Measurements from ENCODE around the gene RXFP3.

RXFP3 gene

DNA sequence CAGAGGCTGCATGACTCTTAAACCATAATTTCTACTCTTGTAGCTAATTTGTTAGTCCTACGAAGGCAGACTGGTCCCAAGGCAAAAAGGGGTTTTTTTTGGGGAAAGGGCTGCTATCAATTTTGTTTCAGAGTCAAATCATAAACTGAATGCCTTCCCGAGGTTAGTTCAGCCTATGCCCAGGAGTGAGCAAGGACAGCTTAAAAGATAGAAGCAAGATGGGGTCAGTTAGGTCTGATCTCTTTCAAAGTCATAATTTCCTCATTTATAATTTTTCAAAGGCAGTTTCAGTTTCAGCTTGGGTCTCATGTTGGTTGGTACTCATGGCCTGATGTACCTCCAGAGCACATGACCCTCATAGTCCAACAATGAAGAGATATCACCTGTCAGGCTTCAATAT, 7.9 kb upstream of the RXFP3 start:
- TF ChIP-seq GATA2 (IDR thresholded peaks at IDR 0.05; ENCODE audit: low read depth, low read length) (no peak), GATA3 (IDR thresholded peaks at IDR 0.05; ENCODE audit: low read depth, low read length) (no peak)

- TF ChIP-seq GATA2 (IDR thresholded peaks at IDR 0.05; ENCODE audit: low read depth, low read length), result no peak
- TF ChIP-seq GATA3 (IDR thresholded peaks at IDR 0.05; ENCODE audit: low read depth, low read length), result no peak
These were observed 6.1 kb upstream of the RXFP3 start for GRCh38 chr5:33929925-33930690.

DNA sequence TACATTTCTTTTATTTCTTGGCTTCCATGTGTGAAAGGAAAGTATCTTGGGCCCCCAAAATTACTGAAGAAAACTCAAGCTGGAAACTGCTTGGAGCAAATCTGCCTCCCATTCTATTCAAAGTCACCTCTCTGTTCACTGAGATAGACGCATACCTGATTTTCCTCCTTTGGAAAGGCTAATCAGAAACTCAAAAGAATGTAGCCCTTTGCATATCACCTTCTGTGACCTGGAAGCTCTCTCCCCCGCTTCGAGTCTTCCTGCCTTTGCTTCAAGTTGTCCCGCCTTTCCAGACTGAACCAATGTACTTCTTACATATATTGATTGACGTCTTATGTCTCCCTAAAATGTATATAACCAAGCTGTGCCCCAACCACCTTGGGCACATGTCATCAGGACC, 5.0 kb upstream of the RXFP3 start:
- TF ChIP-seq GATA2 (IDR thresholded peaks at IDR 0.05; ENCODE audit: low read depth, low read length), result no peak

DNA sequence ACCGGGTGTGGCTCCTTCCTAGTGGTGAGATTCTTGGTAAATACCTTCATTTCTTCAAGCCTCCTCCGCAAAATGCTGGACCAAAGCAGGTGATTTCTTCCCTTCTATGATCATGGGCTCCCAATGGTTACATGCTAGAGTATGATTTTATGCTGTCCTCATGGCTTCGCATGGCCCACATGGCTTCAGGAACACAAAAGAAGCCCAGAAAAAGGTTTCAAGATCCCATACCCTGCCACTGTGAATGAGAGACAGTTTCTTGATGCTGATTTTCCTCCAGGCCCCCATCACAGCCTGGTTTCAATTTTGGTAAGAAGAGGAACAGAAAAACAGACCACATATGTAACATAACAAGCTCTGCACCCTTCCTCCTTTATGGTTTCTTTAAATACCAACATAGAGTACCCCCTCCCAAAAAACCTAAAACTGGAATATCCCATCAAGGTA, 2.4 kb upstream of the RXFP3 start:
- TF ChIP-seq GATA3 (IDR thresholded peaks at IDR 0.05; ENCODE audit: low read depth, low read length) (no peak), GATA2 (IDR thresholded peaks at IDR 0.05; ENCODE audit: low read depth, low read length) (no peak)

- no peak for TF ChIP-seq GATA2 (IDR thresholded peaks at IDR 0.05; ENCODE audit: low read depth, low read length)
- TF ChIP-seq GATA3 (IDR thresholded peaks at IDR 0.05; ENCODE audit: low read depth, low read length), result no peak
These were observed 2.0 kb upstream of the RXFP3 start for GRCh38 chr5:33934176-33934575.

DNA sequence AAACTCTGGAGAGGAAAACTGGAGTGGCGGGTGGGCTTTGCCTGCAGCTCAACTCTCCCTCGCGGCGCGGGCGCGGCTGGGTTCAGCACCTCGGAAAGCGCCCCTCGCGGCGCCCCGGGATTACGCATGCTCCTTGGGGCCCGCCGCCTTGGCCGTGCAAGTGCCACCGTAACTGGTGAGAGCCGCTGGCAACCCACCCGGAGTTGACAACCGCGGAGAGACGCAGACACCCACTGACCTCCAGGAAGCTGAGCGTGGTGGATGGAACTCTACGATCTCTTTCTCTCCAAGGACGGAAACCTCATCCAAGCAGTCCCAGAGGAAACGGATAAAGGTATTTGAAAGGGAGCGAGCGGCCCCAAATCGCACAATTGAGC, 194 bp upstream of the RXFP3 start:
- TF ChIP-seq GATA2 (IDR thresholded peaks at IDR 0.05; ENCODE audit: low read depth, low read length) (no peak), GATA3 (IDR thresholded peaks at IDR 0.05; ENCODE audit: low read depth, low read length) (no peak)

DNA sequence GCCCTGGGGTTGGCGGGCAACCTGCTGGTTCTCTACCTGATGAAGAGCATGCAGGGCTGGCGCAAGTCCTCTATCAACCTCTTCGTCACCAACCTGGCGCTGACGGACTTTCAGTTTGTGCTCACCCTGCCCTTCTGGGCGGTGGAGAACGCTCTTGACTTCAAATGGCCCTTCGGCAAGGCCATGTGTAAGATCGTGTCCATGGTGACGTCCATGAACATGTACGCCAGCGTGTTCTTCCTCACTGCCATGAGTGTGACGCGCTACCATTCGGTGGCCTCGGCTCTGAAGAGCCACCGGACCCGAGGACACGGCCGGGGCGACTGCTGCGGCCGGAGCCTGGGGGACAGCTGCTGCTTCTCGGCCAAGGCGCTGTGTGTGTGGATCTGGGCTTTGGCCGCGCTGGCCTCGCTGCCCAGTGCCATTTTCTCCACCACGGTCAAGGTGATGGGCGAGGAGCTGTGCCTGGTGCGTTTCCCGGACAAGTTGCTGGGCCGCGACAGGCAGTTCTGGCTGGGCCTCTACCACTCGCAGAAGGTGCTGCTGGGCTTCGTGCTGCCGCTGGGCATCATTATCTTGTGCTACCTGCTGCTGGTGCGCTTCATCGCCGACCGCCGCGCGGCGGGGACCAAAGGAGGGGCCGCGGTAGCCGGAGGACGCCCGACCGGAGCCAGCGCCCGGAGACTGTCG, 976 bp downstream of the RXFP3 start:
- TF ChIP-seq GATA2 (IDR thresholded peaks at IDR 0.05; ENCODE audit: low read depth, low read length), result no peak
- TF ChIP-seq GATA3 (IDR thresholded peaks at IDR 0.05; ENCODE audit: low read depth, low read length), result no peak

DNA sequence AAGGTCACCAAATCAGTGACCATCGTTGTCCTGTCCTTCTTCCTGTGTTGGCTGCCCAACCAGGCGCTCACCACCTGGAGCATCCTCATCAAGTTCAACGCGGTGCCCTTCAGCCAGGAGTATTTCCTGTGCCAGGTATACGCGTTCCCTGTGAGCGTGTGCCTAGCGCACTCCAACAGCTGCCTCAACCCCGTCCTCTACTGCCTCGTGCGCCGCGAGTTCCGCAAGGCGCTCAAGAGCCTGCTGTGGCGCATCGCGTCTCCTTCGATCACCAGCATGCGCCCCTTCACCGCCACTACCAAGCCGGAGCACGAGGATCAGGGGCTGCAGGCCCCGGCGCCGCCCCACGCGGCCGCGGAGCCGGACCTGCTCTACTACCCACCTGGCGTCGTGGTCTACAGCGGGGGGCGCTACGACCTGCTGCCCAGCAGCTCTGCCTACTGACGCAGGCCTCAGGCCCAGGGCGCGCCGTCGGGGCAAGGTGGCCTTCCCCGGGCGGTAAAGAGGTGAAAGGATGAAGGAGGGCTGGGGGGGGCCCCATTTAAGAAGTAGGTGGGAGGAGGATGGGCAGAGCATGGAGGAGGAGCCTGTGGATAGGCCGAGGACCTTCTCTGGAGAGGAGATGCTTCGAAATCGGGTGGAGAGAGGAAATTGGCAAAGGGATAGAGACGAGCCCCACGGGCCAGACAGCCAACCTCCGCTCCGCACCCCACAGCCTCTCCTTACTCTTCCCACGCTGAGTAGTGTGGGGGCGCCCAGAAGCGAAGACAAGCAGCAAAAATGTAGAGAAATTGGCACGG, 1.7 kb downstream of the RXFP3 start:
- no peak for TF ChIP-seq GATA2 (IDR thresholded peaks at IDR 0.05; ENCODE audit: low read depth, low read length)
- TF ChIP-seq GATA3 (IDR thresholded peaks at IDR 0.05; ENCODE audit: low read depth, low read length), result no peak

DNA sequence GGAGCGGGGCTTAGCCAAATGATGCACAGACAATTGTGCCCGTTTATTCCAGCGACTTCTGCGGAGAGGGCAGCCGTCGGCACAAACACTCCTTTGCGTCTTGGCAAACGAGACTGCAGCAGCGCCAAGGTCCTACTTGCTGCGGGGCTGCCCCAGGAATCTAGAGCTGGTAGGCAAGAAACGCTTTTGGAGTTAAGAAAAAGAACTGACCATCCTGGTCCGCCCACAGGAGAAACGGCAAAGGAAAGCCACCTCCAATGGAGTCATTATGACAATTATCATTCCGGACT, 2.3 kb downstream of the RXFP3 start:
- no peak for TF ChIP-seq GATA2 (IDR thresholded peaks at IDR 0.05; ENCODE audit: low read depth, low read length)
- no peak for TF ChIP-seq GATA3 (IDR thresholded peaks at IDR 0.05; ENCODE audit: low read depth, low read length)

DNA sequence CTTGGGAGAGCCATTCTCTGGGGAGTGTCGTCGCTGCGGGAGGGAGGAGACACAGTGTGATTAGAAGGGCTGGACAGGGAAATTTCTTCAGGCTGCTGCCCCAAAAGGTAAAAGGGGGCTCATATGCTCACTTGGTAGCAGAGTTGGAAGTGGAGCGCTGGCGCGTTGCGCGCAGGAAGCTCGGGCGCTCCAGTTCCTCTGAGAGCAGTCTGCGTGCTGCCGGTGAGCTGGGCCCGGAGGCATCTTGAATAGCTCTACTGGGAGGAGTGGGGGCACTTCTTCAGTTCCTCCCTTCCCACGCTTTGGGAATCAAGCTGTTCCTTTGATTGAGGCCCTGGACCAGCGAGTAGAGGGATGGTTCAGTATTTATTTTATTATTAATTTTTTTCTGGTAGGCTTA, 2.7 kb downstream of the RXFP3 start:
- TF ChIP-seq GATA3 (IDR thresholded peaks at IDR 0.05; ENCODE audit: low read depth, low read length), result no peak
- TF ChIP-seq GATA2 (IDR thresholded peaks at IDR 0.05; ENCODE audit: low read depth, low read length), result no peak

DNA sequence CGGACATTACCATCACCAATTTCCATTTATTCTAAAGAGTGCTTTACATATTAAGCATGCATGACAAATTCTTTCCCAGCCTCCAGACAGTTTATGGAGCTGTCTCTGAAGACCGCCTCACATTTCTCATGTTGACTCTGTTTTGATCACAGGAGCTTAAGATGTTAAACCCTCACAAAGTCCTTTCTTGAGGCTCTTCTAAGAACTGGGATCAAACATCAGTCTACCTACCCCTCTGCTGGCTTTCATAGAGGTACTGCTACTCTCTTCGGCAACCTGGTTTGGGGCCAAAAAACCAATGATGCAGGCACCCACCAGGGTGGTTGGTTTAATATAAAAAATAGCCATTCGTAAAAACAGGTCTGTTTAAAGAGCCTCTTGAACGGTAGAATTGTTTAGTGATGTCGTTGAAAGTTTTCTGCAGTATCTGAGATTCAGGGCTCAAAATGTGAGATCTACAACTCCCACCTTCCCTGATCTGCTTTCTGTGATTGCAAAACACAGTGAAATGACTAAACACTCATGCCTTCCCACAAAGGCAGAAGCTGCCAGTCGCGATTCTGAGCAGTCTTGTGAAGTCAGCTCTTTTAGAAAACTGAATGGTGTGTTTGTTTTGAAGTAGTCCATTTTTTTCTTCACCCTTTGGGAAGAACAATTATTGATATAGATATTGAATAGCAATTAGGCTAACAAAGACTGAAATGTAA, 3.5 kb downstream of the RXFP3 start:
- TF ChIP-seq GATA2 (IDR thresholded peaks at IDR 0.05; ENCODE audit: low read depth, low read length) (no peak), GATA3 (IDR thresholded peaks at IDR 0.05; ENCODE audit: low read depth, low read length) (no peak)

GRCh38 chr5:33941090-33941489, 4.9 kb downstream of the RXFP3 start:
- TF ChIP-seq GATA3 (IDR thresholded peaks at IDR 0.05; ENCODE audit: low read depth, low read length) (no peak), GATA2 (IDR thresholded peaks at IDR 0.05; ENCODE audit: low read depth, low read length) (no peak)

DNA sequence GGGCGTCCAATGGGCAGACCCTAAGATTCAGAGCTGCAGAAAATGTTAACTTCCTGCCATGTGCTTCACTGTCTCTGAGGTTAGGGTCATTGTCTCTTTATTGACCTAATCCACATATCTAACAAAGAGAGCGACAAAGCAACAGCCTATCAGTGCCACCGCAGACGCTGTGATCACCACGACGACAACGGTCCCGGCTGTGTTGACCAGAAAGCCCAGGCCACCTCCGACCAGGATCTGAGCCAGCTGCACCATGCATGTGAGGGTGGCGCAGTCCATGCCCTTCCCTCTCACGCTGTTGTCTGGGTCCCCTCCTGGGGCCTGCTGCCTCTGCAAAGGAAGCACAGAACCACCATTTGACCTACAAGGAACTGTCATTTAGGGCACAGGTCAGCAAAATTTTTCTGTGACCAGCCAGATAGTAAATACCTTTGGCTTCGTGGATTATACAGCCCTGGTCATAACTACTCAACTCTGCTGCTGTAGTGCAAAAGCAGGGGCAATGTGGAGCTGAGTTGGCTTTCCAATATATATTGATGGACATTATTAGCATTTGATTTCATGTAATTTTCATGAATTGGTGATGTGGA, 8.5 kb downstream of the RXFP3 start:
- TF ChIP-seq GATA2 (IDR thresholded peaks at IDR 0.05; ENCODE audit: low read depth, low read length) (no peak), GATA3 (IDR thresholded peaks at IDR 0.05; ENCODE audit: low read depth, low read length) (no peak)
